Mammary epithelial cell (primary cell): ENCODE data around the gene DCAF7.

ENCODE experiments used
- EZH2 ChIP-seq: IDR thresholded peaks from 2 replicates; pipeline ENCODE4 v1.6.1; 2012; ENCODE audit warnings: low read length, inconsistent platforms, borderline replicate concordance
- TF ChIP-seq, protein P1 (sequence below), 2 donors: IDR thresholded peaks in 1 of 2; conservative IDR thresholded peaks in 1 of 2; 2 replicates each; pipeline ENCODE4 v1.5.1; 2011 to 2012; ENCODE audit warnings: inconsistent platforms in 2 of 2, low read length in 2 of 2, mild to moderate bottlenecking in 2 of 2, control low read depth in 1 of 2, low read depth in 1 of 2; ENCODE audit not compliant: insufficient read depth in 1 of 2; ENCODE audit errors: extremely low read depth in 1 of 2

DNA sequence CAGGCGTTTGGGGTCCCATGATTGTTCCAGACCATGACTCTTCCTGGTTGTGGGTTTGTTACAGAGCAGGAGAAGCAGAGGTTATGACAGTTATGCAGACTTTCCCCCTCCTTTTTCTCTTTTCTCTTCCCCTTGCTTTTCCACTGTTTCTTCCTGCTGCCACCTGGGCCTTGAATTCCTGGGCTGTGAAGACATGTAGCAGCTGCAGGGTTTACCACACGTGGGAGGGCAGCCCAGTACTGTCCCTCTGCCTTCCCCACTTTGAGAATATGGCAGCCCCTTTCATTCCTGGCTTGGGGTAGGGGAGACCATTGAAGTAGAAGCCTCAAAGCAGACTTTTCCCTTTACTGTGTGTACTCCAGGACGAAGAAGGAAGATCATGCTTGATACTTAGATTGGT is 42.5 kb downstream of the DCAF7 start:
- TF ChIP-seq, protein P1, sequence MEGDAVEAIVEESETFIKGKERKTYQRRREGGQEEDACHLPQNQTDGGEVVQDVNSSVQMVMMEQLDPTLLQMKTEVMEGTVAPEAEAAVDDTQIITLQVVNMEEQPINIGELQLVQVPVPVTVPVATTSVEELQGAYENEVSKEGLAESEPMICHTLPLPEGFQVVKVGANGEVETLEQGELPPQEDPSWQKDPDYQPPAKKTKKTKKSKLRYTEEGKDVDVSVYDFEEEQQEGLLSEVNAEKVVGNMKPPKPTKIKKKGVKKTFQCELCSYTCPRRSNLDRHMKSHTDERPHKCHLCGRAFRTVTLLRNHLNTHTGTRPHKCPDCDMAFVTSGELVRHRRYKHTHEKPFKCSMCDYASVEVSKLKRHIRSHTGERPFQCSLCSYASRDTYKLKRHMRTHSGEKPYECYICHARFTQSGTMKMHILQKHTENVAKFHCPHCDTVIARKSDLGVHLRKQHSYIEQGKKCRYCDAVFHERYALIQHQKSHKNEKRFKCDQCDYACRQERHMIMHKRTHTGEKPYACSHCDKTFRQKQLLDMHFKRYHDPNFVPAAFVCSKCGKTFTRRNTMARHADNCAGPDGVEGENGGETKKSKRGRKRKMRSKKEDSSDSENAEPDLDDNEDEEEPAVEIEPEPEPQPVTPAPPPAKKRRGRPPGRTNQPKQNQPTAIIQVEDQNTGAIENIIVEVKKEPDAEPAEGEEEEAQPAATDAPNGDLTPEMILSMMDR (conservative IDR thresholded peaks at IDR 0.05 in 1 of 2, IDR thresholded peaks at IDR 0.05 in 1 of 2; ENCODE audit: extremely low read depth in 1 of 2, insufficient read depth in 1 of 2, low read depth in 1 of 2, low read length in 2 of 2): no peak
- no peak for TF ChIP-seq EZH2
